Testis (tissue), 3 donors: ENCODE results near the gene MYO5B. TPM values are rescaled to one million over a fixed set of nuclear protein-coding genes. Genes with fewer than 3 reads are reported as not detected.
A peak's percentile ranks its signal among the peaks of the same experiment; 100 is the strongest.

Experiments
- DNase-seq: peaks from one replicate; pipeline ENCODE4 v3.0.0-alpha.2; 2019
- H3K27ac ChIP-seq, 2 donors: fragments of 200-600 bp; sonication (generic); one replicate each; pipeline ENCODE4 v1.5.1; 2019
- H3K27me3 ChIP-seq: fragments of 200-600 bp; sonication (generic); one replicate; pipeline ENCODE4 v1.5.1; 2019
- H3K36me3 ChIP-seq: fragments of 200-600 bp; sonication (generic); one replicate; pipeline ENCODE4 v1.5.1; 2017; ENCODE audit warnings: low read depth; ENCODE audit errors: missing control alignments
- H3K4me1 ChIP-seq: fragments of 200-600 bp; sonication (generic); one replicate; pipeline ENCODE4 v1.5.1; 2019
- H3K4me3 ChIP-seq, 2 donors: fragments of 200-600 bp; sonication (generic); one replicate each; pipeline ENCODE4 v1.5.1; 2017 to 2019
- H3K9me3 ChIP-seq: fragments of 200-600 bp; sonication (generic); one replicate; pipeline ENCODE4 v1.5.1; 2017
- POLR2A ChIP-seq: fragments of 450-650 bp; IDR thresholded peaks from one replicate; pipeline ENCODE4 v1.6.1; 2017; ENCODE audit warnings: antibody characterized with exemption, mild to moderate bottlenecking, moderate library complexity
- WGBS, 2 donors: methylation state at CpG; one replicate each; pipeline ENCODE4 v1.1.5; 2018; 5-methylcytosine and 5-hydroxymethylcytosine counted together
- intact Hi-C: fragments of 100-400 bp; cut with DNase I; formaldehyde crosslinking; loops from one replicate; pipeline ENCODE4 v1.15.1; 2023; ENCODE audit warnings: low total_unique reads
- polyA plus RNA-seq: library from polyadenylated mRNA; stranded (reverse); fragments of 350-450 nt; fragmentation: Illumina TruSeq; extraction: RNeasy Lipid Tissue Mini Kit (QIAGEN cat#74804); gene quantifications from one replicate; pipeline ENCODE4 v1.2.3, GENCODE V29; 2014; ENCODE audit warnings: low read depth, low replicate concordance; ENCODE audit not compliant: insufficient read depth
- total RNA-seq, 2 donors: library from RNA; depleted of rRNA; stranded (reverse); fragments of >200 nt; gene quantifications; one replicate each; pipeline ENCODE4 v1.2.3, GENCODE V29; 2016
- TF ChIP-seq, protein P1 (sequence below), 3 experiments: fragments of 450-650 bp in 2 of 3; fragments of 200-600 bp in 1 of 3; sonication (generic) in 1 of 3; IDR thresholded peaks; one replicate each; pipeline ENCODE4 v1.5.1; 2016 to 2019; ENCODE audit warnings: antibody characterized with exemption in 3 of 3, mild to moderate bottlenecking in 2 of 3, moderate library complexity in 1 of 3

MYO5B gene
- total and polyA plus RNA-seq, 3 donors from 2014 or later, result 24.8 to 31.8 (median 26.1) TPM

DNA sequence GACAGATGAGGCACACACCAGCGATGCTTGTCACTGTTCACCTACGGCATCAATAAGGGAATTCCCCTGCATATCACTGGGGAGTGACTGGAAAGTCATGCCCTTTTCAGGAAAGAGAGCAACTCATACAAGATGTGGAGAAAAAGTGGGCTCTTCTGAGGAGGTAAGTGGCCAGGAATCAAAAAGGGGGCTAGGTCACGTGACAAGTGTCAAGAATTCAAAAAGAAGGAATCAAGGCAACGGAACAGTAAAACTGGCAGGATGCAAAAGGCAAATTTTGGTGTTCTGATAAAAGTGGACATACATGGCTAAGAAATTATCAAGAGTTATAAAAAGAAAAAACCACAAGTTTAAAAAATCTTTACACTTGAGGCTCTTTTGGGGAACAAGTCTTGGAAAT, 190.9 kb downstream of the MYO5B start:
- no peaks in the 10 kb centered on the region for H3K27me3 ChIP-seq
- TF ChIP-seq POLR2A, result no peak
- TF ChIP-seq, protein P1, sequence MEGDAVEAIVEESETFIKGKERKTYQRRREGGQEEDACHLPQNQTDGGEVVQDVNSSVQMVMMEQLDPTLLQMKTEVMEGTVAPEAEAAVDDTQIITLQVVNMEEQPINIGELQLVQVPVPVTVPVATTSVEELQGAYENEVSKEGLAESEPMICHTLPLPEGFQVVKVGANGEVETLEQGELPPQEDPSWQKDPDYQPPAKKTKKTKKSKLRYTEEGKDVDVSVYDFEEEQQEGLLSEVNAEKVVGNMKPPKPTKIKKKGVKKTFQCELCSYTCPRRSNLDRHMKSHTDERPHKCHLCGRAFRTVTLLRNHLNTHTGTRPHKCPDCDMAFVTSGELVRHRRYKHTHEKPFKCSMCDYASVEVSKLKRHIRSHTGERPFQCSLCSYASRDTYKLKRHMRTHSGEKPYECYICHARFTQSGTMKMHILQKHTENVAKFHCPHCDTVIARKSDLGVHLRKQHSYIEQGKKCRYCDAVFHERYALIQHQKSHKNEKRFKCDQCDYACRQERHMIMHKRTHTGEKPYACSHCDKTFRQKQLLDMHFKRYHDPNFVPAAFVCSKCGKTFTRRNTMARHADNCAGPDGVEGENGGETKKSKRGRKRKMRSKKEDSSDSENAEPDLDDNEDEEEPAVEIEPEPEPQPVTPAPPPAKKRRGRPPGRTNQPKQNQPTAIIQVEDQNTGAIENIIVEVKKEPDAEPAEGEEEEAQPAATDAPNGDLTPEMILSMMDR (IDR thresholded peaks at IDR 0.05), result no peak
- H3K9me3 ChIP-seq, result no peaks in the 10 kb centered on the region
- intact Hi-C loops, result no loop called here
- no peak overlapping the region for H3K4me3 ChIP-seq
- peaks cover 3% of the 10 kb centered on the region for H3K4me1 ChIP-seq
- DNase-seq, result no peak
- no peak overlapping the region for H3K27ac ChIP-seq
- WGBS, 2 donors, result 91 to 94% methylated on average over 4 of the region's 4 CpGs
- no peaks in the 10 kb centered on the region for H3K36me3 ChIP-seq

DNA sequence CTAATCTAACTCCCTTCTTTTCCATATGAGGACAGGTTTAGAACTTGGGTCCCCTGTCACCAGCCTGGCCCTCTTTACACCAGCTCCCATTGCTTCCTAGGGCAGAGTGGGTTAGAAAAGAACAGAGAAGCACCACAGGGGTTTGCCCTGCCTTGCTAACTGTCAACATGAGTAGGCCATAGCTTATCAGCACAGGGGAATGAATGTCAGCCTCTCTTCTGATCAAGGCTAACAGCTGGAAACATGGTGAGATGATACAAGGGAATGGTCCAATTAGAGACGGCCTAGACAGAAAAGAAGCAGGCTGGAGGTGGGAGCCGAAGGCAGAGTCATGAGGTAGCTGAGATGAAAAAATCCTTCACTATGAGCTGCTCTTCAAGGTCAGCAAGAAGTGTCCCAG, 192.2 kb downstream of the MYO5B start:
- WGBS, 2 donors, result 57 to 82% methylated on average over 2 of the region's 2 CpGs
- no peak for DNase-seq
- Histone ChIP-seq H3K4me3 (no peak overlapping the region), H3K36me3 (no peaks in the 10 kb centered on the region), H3K9me3 (no peaks in the 10 kb centered on the region), H3K27me3 (no peaks in the 10 kb centered on the region), H3K4me1 (peaks cover 10% of the 10 kb centered on the region), H3K27ac (no peak overlapping the region)
- TF ChIP-seq, protein P1 (IDR thresholded peaks at IDR 0.05), result no peak
- intact Hi-C loops, result no loop called here

DNA sequence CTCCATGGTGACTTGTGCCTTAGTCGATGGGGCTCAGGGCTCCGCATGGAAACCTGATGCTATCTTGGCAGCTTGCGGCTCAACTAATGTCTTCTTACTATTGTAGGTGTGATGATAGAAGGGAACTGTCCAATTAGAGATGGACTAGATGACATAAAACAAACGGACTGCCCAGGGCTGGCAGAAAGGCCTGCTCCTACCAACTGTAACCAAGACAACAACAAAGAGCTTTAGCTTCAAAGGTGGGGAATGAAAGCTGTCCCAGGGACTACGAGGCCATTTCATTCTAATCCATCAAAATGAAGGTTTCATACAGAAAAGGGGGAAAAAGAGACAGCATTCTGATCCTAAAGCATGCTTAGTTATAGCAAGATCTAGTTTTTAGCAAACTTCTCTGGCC, 194.7 kb downstream of the MYO5B start:
- H3K4me3 ChIP-seq, result no peak overlapping the region
- H3K4me1 ChIP-seq, result peaks cover 10% of the 10 kb centered on the region
- TF ChIP-seq POLR2A, result no peak
- TF ChIP-seq, protein P1 (IDR thresholded peaks at IDR 0.05), result no peak
- H3K36me3 ChIP-seq, result no peaks in the 10 kb centered on the region
- no peaks in the 10 kb centered on the region for H3K27me3 ChIP-seq
- DNase-seq, result no peak
- intact Hi-C loops, result no loop called here
- 83 to 92% methylated on average over 5 of the region's 5 CpGs for WGBS, 2 donors
- H3K9me3 ChIP-seq, result no peaks in the 10 kb centered on the region
- H3K27ac ChIP-seq, result no peak overlapping the region

DNA sequence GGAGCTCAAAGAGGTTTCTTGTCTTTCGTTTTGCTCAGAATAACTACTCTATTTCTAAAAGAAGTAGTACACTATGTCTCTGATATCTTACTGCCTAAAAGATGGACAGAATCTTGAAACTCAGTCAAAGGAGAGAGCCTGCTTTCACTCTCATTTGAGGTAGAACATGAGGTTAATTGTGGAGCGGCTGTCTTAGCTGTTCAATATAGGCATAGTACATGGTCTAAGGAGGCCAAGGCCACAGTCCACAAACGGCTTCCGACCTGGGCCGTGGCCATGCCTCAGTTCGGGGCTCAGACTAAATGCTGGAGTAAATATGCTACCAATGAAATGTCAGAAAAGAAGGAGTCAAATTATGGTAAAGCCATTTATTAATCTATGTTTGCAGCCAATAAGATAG, 195.8 kb downstream of the MYO5B start:
- intact Hi-C loops, result no loop called here
- H3K4me3 ChIP-seq, result no peak overlapping the region
- H3K9me3 ChIP-seq, result no peaks in the 10 kb centered on the region
- H3K27ac ChIP-seq, result peak overlapping the region in 1 of 2 donors; percentile 41
- no peak for TF ChIP-seq POLR2A
- TF ChIP-seq, protein P1 (IDR thresholded peaks at IDR 0.05), result no peak
- H3K36me3 ChIP-seq, result no peaks in the 10 kb centered on the region
- H3K4me1 ChIP-seq, result peaks cover 10% of the 10 kb centered on the region
- 31 to 44% methylated on average over 6 of the region's 6 CpGs for WGBS, 2 donors
- DNase-seq, result no peak
- H3K27me3 ChIP-seq, result no peaks in the 10 kb centered on the region

DNA sequence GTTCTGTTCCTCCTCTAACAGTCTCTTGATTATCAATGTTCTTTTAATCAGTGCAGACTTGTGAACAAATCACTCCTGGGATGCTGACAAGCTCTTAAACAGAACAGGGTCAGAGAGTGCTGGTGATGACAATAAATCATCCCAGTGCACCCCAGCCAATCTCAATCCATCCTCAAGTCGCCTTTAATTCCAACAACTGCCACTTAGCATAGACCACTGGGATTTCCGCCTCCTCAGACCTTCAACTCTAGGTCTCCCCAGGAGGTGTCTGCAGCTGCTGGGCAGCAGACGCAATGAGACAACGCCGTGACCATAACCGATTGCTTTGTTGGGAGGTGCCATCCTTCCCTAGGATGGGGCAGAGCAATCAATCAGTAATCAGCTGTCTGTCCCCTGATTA, 197.4 kb downstream of the MYO5B start:
- Histone ChIP-seq H3K4me1 (peaks cover 10% of the 10 kb centered on the region), H3K4me3 (no peak overlapping the region), H3K27me3 (no peaks in the 10 kb centered on the region), H3K36me3 (no peaks in the 10 kb centered on the region), H3K9me3 (no peaks in the 10 kb centered on the region), H3K27ac (no peak overlapping the region)
- WGBS, 2 donors, result 73 to 77% methylated on average over 6 of the region's 6 CpGs
- TF ChIP-seq POLR2A, result no peak
- TF ChIP-seq, protein P1 (IDR thresholded peaks at IDR 0.05), result no peak
- no peak for DNase-seq
- intact Hi-C loops, result no loop called here
